Measurements from ENCODE around the gene NEURL2. TPM values are rescaled to one million over a fixed set of nuclear protein-coding genes. Genes with fewer than 3 reads are reported as not detected.

NEURL2 gene, protein sequence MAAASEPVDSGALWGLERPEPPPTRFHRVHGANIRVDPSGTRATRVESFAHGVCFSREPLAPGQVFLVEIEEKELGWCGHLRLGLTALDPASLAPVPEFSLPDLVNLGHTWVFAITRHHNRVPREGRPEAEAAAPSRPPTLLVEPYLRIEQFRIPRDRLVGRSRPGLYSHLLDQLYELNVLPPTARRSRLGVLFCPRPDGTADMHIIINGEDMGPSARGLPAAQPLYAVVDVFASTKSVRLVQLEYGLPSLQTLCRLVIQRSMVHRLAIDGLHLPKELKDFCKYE
- 2.5 TPM for polyA plus RNA-seq (2013, experiment 1 of 2)
- 2.2 TPM for polyA plus RNA-seq (2013, experiment 2 of 2)

DNA sequence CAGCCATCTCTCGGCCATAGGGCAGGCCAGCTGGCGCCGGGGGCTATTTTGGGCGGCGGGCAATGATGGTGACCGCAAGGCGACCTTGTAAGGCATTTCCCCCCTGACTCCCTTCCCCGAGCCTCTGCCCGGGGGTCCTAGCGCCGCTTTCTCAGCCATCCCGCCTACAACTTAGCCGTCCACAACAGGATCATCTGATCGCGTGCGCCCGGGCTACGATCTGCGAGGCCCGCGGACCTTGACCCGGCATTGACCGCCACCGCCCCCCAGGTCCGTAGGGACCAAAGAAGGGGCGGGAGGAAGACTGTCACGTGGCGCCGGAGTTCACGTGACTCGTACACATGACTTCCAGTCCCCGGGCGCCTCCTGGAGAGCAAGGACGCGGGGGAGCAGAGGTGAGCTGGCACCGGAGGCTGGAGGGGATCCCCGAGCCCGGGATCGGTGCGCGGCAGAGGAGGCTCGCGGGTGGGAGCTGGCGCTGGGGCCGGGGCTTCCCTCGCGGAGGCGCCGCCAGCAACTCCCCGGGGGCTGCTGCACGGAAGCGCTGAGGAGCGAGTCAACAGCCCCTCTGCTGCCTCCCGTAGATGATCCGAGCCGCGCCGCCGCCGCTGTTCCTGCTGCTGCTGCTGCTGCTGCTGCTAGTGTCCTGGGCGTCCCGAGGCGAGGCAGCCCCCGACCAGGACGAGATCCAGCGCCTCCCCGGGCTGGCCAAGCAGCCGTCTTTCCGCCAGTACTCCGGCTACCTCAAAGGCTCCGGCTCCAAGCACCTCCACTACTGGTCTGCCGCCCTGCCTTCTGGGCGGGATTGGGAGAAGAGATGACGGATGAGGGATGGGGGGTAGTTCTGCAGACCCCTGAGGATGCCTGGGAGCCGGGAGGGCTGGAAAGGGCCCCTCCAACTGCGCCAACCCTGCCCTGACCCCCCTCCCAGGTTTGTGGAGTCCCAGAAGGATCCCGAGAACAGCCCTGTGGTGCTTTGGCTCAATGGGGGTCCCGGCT is at the start of gene NEURL2, which contains the start of gene CTSA:
NEURL2 (minus strand) TSS at position 224 of the 999 bp plus-strand sequence; CDS start at position 7, 217 bp downstream.
CTSA (plus strand) TSS at position 351 of the 999 bp plus-strand sequence; CDS start at position 585, 234 bp downstream.
- Histone ChIP-seq H3K9me3 (ENCODE audit: insufficient read depth, low read depth, low read length) (no peaks in the 10 kb centered on the region), H3K27ac (ENCODE audit: low read depth, low read length) (peak within 1 kb of the TSS; percentile 68), H3K36me3 (ENCODE audit: insufficient read depth, low read length) (peaks cover 37% of the 10 kb centered on the region), H3K27me3 (ENCODE audit: insufficient read depth, low read length) (no peaks in the 10 kb centered on the region; the same call in 1 of the 2 replicates), H3K4me3 (ENCODE audit: low read length) (peak within 1 kb of the TSS; percentile 94), H3K9ac (ENCODE audit: low read depth, low read length) (peak within 1 kb of the TSS; percentile 68), H3K4me1 (ENCODE audit: insufficient read depth, low read length) (no peaks in the 10 kb centered on the region)
- WGBS = 3% methylated on average over 78 of the region's 78 CpGs

DNA sequence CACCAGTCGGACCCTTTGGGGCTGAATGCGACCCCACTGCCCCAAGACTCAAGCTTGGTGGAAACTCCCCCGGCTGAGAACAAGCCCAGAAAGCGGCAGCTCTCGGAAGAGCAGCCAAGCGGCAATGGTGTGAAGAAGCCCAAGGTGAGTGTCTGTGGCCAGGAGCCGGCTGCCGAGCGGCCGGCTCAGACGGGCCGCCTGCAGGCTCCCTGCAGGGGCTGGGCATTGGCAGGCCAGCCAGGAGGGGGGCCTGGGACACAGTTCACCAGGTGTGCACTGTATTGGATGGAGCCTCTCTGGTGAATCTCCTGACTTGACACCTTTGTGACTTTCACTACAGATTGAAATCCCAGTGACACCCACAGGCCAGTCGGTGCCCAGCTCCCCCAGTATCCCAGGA is 49.5 kb upstream of the NEURL2 start:
- WGBS = 95% methylated on average over 13 of the region's 13 CpGs
- Histone ChIP-seq H3K27ac (ENCODE audit: low read depth, low read length) (no peak overlapping the region), H3K9me3 (ENCODE audit: insufficient read depth, low read depth, low read length) (no peaks in the 10 kb centered on the region), H3K9ac (ENCODE audit: low read depth, low read length) (no peak overlapping the region), H3K27me3 (ENCODE audit: insufficient read depth, low read length) (no peaks in the 10 kb centered on the region), H3K4me1 (ENCODE audit: insufficient read depth, low read length) (peaks cover 19% of the 10 kb centered on the region), H3K4me3 (ENCODE audit: low read length) (no peak overlapping the region), H3K36me3 (ENCODE audit: insufficient read depth, low read length) (peaks cover 73% of the 10 kb centered on the region)

DNA sequence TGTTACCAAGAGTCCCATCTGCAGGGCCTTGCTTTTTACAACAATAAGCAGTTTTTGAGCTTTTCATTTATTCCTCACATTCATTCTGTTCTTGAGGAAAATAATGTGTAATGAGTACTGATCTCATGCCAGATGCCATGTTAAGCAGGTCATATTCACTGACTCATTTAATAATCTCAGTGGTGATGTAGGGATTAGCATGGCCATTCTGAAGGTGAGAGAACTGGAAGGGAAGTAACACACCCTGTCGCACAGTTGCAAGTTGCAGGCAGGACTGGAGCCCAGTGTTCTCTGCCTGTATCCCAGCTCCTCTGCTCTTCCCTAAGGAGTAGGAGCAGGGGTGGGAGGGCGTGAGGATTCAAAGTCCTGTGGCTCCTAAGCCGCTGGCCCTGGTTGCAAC is 49.0 kb upstream of the NEURL2 start:
- no peak overlapping the region for H3K9ac ChIP-seq (ENCODE audit: low read depth, low read length)
- peaks cover 69% of the 10 kb centered on the region for H3K36me3 ChIP-seq (ENCODE audit: insufficient read depth, low read length)
- H3K9me3 ChIP-seq (ENCODE audit: insufficient read depth, low read depth, low read length) = no peaks in the 10 kb centered on the region
- no peaks in the 10 kb centered on the region for H3K27me3 ChIP-seq (ENCODE audit: insufficient read depth, low read length)
- H3K4me1 ChIP-seq (ENCODE audit: insufficient read depth, low read length) = peaks cover 19% of the 10 kb centered on the region
- WGBS = 88% methylated on average over 3 of the region's 3 CpGs
- no peak overlapping the region for H3K27ac ChIP-seq (ENCODE audit: low read depth, low read length)
- no peak overlapping the region for H3K4me3 ChIP-seq (ENCODE audit: low read length)

DNA sequence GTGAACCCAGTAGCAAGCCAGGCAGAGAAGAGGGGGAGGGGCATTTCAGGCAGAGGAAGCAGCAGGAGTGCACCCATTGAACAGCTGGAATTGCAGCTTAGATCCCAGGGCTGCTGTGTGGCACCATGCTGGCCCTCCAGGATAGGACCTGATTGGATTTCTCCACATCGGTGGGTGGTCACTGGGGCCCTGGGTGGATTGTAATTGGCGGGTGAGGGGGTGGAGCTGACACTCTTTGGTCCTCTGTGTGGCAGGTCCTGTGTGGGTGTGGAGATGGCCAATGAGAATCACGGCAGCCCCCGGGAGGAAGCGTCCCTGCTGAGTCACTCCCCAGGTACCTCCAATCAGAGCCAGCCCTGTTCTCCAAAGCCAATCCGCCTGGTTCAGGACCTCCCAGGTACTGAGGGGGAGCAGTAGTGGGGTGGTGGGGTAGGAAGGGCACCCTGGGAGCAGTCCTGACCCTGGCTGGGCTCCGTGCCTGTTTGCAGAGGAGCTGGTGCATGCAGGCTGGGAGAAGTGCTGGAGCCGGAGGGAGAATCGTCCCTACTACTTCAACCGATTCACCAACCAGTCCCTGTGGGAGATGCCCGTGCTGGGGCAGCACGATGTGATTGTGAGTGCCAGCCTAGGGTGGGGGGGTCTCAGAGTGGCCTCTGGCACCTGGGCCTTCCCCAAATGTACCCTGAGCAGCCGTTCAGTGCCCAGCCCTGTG is 47.9 kb upstream of the NEURL2 start:
- WGBS = 82% methylated on average over 13 of the region's 13 CpGs
- peaks cover 57% of the 10 kb centered on the region for H3K36me3 ChIP-seq (ENCODE audit: insufficient read depth, low read length)
- H3K9me3 ChIP-seq (ENCODE audit: insufficient read depth, low read depth, low read length) = no peaks in the 10 kb centered on the region
- H3K4me1 ChIP-seq (ENCODE audit: insufficient read depth, low read length) = peaks cover 19% of the 10 kb centered on the region
- no peak overlapping the region for H3K9ac ChIP-seq (ENCODE audit: low read depth, low read length)
- no peak overlapping the region for H3K4me3 ChIP-seq (ENCODE audit: low read length)
- H3K27me3 ChIP-seq (ENCODE audit: insufficient read depth, low read length) = no peaks in the 10 kb centered on the region
- H3K27ac ChIP-seq (ENCODE audit: low read depth, low read length) = peak overlapping the region; percentile 74

DNA sequence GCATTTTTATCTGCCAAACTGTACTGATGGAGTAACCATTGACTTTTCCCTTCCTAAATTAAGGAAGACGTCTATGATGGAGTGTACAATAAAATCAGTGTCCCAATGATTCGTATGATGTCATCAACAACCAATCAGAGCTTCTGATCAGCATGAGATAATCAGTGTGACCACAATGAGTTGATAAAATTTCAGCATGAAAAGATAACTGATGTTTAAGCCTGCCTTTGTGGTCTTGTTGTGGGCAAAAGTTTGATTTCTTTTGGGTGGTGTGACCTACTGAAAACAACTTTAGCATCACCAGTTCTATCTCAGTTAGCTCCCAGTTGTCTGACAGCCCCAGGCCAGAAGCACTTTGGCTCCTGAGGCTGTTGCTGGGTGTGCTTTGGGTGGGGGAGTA is 46.8 kb upstream of the NEURL2 start:
- Histone ChIP-seq H3K9me3 (ENCODE audit: insufficient read depth, low read depth, low read length) (no peaks in the 10 kb centered on the region), H3K4me1 (ENCODE audit: insufficient read depth, low read length) (peaks cover 24% of the 10 kb centered on the region), H3K4me3 (ENCODE audit: low read length) (no peak overlapping the region), H3K9ac (ENCODE audit: low read depth, low read length) (peak overlapping the region; percentile 0; the same call in 1 of the 2 replicates), H3K27me3 (ENCODE audit: insufficient read depth, low read length) (no peaks in the 10 kb centered on the region), H3K36me3 (ENCODE audit: insufficient read depth, low read length) (peaks cover 46% of the 10 kb centered on the region), H3K27ac (ENCODE audit: low read depth, low read length) (peak overlapping the region; percentile 74; the same call in 1 of the 2 replicates)
- 72% methylated on average over 2 of the region's 2 CpGs for WGBS

DNA sequence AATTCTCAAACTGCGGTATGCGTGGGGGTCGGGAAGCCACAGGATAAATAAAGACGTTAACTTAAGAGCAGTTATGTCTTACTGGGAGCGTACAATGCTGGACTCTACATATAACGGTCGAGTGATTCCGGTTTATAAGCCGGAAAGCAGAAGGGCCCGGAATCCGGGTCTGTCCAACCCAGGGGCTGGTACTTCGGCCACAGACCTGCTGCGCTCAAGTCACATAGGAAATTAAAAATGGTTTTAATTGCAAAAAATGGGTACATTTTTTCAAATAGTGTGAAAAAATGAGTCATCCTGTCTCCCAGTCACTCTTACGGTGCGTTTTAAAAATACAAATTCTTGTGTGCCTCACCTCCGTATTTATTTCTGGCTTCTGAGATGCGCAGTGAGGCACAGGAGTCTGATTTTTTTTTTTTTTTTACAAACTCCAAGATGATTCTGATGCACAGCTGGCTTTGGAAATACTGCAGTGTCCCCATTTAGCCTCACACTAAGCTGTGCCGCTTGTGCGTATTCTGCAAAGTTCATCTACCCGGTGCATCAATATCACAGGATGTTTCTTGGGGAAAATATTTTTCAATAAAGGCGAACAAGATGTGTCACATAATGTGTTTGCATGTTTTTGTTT is 44.5 kb upstream of the NEURL2 start:
- Histone ChIP-seq H3K36me3 (ENCODE audit: insufficient read depth, low read length) (peaks cover 30% of the 10 kb centered on the region), H3K9me3 (ENCODE audit: insufficient read depth, low read depth, low read length) (no peaks in the 10 kb centered on the region), H3K9ac (ENCODE audit: low read depth, low read length) (peak overlapping the region; percentile 90), H3K27me3 (ENCODE audit: insufficient read depth, low read length) (no peaks in the 10 kb centered on the region), H3K4me3 (ENCODE audit: low read length) (peak overlapping the region; percentile 100), H3K27ac (ENCODE audit: low read depth, low read length) (peak overlapping the region; percentile 65), H3K4me1 (ENCODE audit: insufficient read depth, low read length) (peaks cover 24% of the 10 kb centered on the region)
- WGBS = 27% methylated on average over 21 of the region's 21 CpGs

DNA sequence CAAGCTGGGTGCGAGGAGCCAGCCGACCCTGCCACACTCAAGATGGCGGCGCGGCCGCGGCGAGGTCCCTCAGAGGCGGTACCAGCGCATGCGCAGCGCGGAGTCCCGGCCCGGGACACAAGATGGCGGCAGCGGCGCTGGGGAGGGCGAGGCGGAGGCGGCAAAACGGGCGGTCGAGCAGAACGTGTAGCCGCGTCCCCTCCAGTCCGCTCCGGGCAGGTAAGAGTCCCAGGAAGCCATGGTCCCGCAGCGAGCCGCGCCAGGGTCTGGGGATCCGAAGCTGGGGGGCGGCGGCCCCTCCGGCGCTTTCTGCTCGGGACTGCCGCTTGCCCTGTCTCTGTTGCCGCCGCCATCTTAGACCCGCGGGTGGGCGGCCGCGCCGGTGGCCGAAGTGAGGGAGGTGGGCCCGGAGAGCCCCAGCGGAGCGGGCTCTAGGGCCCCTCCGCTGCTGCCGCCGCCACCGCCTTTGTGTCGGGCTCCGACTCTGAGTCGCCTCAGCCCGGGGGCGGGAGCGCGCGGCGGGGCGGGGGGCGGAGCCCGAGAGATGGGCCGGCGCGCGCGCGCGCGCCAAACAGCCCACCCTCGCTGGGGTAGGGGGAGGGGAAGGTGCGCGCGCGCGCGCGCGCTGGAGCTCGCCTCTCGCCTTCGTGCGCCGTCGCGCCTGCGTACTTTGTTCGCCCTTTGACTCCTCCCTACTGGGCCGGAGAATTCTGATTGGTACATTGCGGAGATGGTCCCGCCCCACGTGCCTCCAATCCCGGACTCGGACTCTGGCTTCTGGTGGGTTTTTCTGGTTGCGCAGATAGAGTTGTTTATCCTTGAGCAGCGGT is 43.8 kb upstream of the NEURL2 start, which contains the start of gene PCIF1:
PCIF1 (plus strand) TSS at position 98 of the 830 bp plus-strand sequence. CDS start 4,317 bp downstream, outside the sequence.
- Histone ChIP-seq H3K4me3 (ENCODE audit: low read length) (peak within 1 kb of the TSS; percentile 100), H3K36me3 (ENCODE audit: insufficient read depth, low read length) (peaks cover 23% of the 10 kb centered on the region), H3K27me3 (ENCODE audit: insufficient read depth, low read length) (no peaks in the 10 kb centered on the region), H3K9me3 (ENCODE audit: insufficient read depth, low read depth, low read length) (no peaks in the 10 kb centered on the region), H3K27ac (ENCODE audit: low read depth, low read length) (peak within 1 kb of the TSS; percentile 99), H3K4me1 (ENCODE audit: insufficient read depth, low read length) (peaks cover 24% of the 10 kb centered on the region), H3K9ac (ENCODE audit: low read depth, low read length) (peak within 1 kb of the TSS; percentile 100)
- WGBS = under 1% methylated on average over 102 of the region's 102 CpGs

DNA sequence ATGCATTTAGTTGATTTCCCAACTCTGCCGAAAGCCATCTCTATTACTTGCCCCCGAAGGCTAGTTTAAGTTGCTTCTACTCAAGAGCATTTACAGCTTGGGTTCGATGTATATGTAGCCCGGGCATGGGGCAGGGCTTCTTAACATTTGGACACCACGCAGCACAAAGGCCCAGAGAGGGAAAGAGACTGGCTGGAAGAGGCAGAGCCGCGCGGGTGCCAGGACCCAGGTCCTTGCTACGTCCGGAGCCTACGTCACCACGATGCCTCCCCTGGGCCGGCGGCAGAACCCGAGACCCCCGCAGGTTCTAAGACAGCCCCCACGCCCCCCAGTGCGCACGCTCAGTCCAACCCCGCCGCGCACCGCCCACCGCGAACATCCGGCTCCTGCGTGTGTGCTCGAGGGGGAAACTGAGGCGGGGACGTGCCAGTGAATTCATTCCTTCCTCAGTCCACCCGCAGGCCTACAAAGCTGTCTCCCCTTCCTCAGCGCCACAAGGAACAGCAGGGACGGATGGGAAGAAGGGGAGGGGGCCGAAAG is 43.1 kb upstream of the NEURL2 start:
- Histone ChIP-seq H3K27me3 (ENCODE audit: insufficient read depth, low read length) (no peaks in the 10 kb centered on the region), H3K9me3 (ENCODE audit: insufficient read depth, low read depth, low read length) (no peaks in the 10 kb centered on the region), H3K9ac (ENCODE audit: low read depth, low read length) (peak overlapping the region; percentile 100), H3K27ac (ENCODE audit: low read depth, low read length) (peak overlapping the region; percentile 99), H3K4me1 (ENCODE audit: insufficient read depth, low read length) (peaks cover 24% of the 10 kb centered on the region), H3K4me3 (ENCODE audit: low read length) (peak overlapping the region; percentile 100), H3K36me3 (ENCODE audit: insufficient read depth, low read length) (peaks cover 16% of the 10 kb centered on the region)
- under 1% methylated on average over 34 of the region's 34 CpGs for WGBS

DNA sequence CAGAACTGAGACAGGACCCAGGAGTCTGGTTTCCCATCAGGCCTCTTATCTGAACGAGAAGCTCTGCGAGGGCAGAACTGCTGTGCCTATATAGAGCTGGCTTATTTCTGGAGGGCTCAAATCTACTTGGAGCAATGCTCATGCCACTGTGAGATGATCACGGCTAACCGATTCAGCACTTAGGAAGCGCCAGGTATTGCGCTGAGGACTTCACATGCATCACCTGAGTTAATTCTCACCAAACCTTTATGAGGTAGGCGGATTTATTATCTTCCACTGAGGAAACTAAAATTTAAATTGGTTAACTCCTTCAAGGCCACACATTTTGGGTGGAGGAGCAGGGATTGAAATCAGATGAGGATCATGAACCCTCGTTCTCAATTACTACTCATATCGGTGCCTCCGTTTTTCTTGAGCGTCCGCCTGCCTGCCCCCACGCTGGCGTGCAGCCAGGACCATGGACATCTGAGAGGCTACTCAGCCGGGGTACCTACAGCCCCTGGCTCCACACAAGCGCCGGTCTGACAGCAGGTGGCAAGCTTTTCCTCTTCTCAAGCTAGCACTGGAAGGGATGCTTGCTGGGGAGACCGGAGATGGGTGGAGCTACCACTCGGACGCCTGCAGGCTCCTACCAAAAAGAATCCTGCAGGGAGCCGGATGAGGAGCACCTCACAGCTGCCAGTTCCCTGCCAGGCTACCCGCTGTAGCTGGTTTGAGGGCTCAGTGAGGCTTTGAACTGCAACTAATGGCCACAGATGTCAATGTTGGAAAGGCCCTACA is 42.4 kb upstream of the NEURL2 start:
- H3K27ac ChIP-seq (ENCODE audit: low read depth, low read length) = peak overlapping the region; percentile 99
- H3K4me3 ChIP-seq (ENCODE audit: low read length) = peak overlapping the region; percentile 100
- H3K27me3 ChIP-seq (ENCODE audit: insufficient read depth, low read length) = no peaks in the 10 kb centered on the region
- H3K9ac ChIP-seq (ENCODE audit: low read depth, low read length) = peak overlapping the region; percentile 100
- H3K4me1 ChIP-seq (ENCODE audit: insufficient read depth, low read length) = peaks cover 21% of the 10 kb centered on the region
- peaks cover 11% of the 10 kb centered on the region for H3K36me3 ChIP-seq (ENCODE audit: insufficient read depth, low read length)
- H3K9me3 ChIP-seq (ENCODE audit: insufficient read depth, low read depth, low read length) = no peaks in the 10 kb centered on the region
- WGBS = 30% methylated on average over 22 of the region's 22 CpGs
